ENCODE data around the gene RASD2.
A peak's percentile ranks its signal among the peaks of the same experiment; 100 is the strongest.

Gene RASD2

GRCh38 chr22:35523167-35523947 is 17.3 kb upstream of the RASD2 start:
- Histone ChIP-seq H3K36me3 (no peaks in the 10 kb centered on the region), H3K27me3 (no peaks in the 10 kb centered on the region), H3K9me3 (no peaks in the 10 kb centered on the region), H3K4me3 (ENCODE audit: low read depth, low read length) (no peak overlapping the region), H3K4me1 (peaks cover 30% of the 10 kb centered on the region)
- TF ChIP-seq, protein P1, sequence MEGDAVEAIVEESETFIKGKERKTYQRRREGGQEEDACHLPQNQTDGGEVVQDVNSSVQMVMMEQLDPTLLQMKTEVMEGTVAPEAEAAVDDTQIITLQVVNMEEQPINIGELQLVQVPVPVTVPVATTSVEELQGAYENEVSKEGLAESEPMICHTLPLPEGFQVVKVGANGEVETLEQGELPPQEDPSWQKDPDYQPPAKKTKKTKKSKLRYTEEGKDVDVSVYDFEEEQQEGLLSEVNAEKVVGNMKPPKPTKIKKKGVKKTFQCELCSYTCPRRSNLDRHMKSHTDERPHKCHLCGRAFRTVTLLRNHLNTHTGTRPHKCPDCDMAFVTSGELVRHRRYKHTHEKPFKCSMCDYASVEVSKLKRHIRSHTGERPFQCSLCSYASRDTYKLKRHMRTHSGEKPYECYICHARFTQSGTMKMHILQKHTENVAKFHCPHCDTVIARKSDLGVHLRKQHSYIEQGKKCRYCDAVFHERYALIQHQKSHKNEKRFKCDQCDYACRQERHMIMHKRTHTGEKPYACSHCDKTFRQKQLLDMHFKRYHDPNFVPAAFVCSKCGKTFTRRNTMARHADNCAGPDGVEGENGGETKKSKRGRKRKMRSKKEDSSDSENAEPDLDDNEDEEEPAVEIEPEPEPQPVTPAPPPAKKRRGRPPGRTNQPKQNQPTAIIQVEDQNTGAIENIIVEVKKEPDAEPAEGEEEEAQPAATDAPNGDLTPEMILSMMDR (IDR thresholded peaks at IDR 0.05; ENCODE audit: low read depth, low read length), result no peak
- DNase-seq, result no peak

DNA sequence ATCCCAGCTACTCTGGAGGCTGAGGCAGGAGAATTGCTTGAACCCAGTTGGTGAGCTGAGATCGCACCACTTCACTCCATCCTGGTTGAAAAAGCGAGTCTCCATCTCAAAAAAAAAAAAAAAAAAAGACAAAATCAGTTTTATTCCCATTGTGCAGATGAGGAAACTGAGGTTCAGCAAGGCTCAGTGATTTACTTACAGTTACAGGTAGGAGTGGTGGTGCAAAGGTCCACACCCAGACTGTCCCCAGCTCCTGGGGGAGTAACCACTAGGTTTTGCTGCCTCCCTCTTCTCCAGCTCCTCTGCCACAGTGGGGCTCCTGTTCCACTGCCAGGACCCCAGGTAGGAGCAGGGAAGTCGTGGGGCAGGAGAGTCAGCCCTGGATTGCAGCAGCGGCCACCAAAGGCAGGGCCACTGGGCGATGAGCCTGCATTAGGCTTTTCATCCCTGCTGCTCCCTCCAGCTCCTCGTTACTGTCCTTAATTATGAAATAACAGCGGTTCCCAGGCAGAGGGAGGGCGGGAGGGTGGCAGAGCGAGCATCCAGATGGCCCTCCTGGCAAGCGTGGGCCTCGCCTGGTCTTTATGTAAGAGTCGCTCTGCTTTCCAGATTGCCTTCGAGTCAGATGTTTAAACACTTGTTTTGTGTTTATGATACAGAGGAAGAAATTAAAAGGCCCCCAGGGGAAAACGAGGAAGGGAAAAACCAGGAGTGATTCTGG is 15.5 kb upstream of the RASD2 start:
- Histone ChIP-seq H3K4me1 (peaks cover 30% of the 10 kb centered on the region), H3K4me3 (ENCODE audit: low read depth, low read length) (no peak overlapping the region), H3K9me3 (peaks cover 3% of the 10 kb centered on the region; the same call in 1 of the 2 replicates), H3K36me3 (no peaks in the 10 kb centered on the region), H3K27me3 (no peaks in the 10 kb centered on the region)
- TF ChIP-seq, protein P1 (IDR thresholded peaks at IDR 0.05; ENCODE audit: low read depth, low read length), result no peak
- peak; percentile 93 for DNase-seq

- Histone ChIP-seq H3K36me3 (no peaks in the 10 kb centered on the region), H3K4me3 (ENCODE audit: low read depth, low read length) (no peak overlapping the region), H3K27me3 (no peaks in the 10 kb centered on the region), H3K4me1 (peaks cover 30% of the 10 kb centered on the region), H3K9me3 (peaks cover 3% of the 10 kb centered on the region; the same call in 1 of the 2 replicates)
- DNase-seq, result no peak
- TF ChIP-seq, protein P1 (IDR thresholded peaks at IDR 0.05; ENCODE audit: low read depth, low read length), result no peak
Observed at GRCh38 chr22:35525687-35526332, 14.8 kb upstream of the RASD2 start.

GRCh38 chr22:35526333-35526979 is 14.2 kb upstream of the RASD2 start:
- H3K4me3 ChIP-seq (ENCODE audit: low read depth, low read length), result no peak overlapping the region
- H3K9me3 ChIP-seq, result peaks cover 3% of the 10 kb centered on the region; the same call in 1 of the 2 replicates
- no peaks in the 10 kb centered on the region for H3K36me3 ChIP-seq
- peaks cover 30% of the 10 kb centered on the region for H3K4me1 ChIP-seq
- no peak for DNase-seq
- TF ChIP-seq, protein P1 (IDR thresholded peaks at IDR 0.05; ENCODE audit: low read depth, low read length), result no peak
- no peaks in the 10 kb centered on the region for H3K27me3 ChIP-seq

- Histone ChIP-seq H3K36me3 (no peaks in the 10 kb centered on the region), H3K4me1 (peaks cover 11% of the 10 kb centered on the region), H3K9me3 (peaks cover 3% of the 10 kb centered on the region; the same call in 1 of the 2 replicates), H3K27me3 (no peaks in the 10 kb centered on the region), H3K4me3 (ENCODE audit: low read depth, low read length) (no peak overlapping the region)
- TF ChIP-seq, protein P1 (IDR thresholded peaks at IDR 0.05; ENCODE audit: low read depth, low read length), result no peak
- DNase-seq, result no peak
Observed at GRCh38 chr22:35528927-35529326, 11.7 kb upstream of the RASD2 start.

All from BE2C (cell line).